SU-DHL-6 (cell line): Measurements from ENCODE around the gene TBC1D4.

Experiments
- EZH2phosphoT487 ChIP-seq: fragments of 200-600 bp; sonication (generic), shearing (Covaris generic); conservative IDR thresholded peaks from 2 replicates; pipeline ENCODE4 v1.6.1; 2018; ENCODE audit warnings: mild to moderate bottlenecking, antibody characterized with exemption, low read length, moderate library complexity, mixed read lengths
- TF ChIP-seq, protein P1 (sequence below): fragments of 200-600 bp; sonication (generic); IDR thresholded peaks from one replicate; pipeline ENCODE4 v1.5.1; 2017; ENCODE audit warnings: antibody characterized with exemption, mild to moderate bottlenecking, low read length, moderate library complexity; ENCODE audit not compliant: insufficient read depth, poor library complexity, severe bottlenecking

DNA sequence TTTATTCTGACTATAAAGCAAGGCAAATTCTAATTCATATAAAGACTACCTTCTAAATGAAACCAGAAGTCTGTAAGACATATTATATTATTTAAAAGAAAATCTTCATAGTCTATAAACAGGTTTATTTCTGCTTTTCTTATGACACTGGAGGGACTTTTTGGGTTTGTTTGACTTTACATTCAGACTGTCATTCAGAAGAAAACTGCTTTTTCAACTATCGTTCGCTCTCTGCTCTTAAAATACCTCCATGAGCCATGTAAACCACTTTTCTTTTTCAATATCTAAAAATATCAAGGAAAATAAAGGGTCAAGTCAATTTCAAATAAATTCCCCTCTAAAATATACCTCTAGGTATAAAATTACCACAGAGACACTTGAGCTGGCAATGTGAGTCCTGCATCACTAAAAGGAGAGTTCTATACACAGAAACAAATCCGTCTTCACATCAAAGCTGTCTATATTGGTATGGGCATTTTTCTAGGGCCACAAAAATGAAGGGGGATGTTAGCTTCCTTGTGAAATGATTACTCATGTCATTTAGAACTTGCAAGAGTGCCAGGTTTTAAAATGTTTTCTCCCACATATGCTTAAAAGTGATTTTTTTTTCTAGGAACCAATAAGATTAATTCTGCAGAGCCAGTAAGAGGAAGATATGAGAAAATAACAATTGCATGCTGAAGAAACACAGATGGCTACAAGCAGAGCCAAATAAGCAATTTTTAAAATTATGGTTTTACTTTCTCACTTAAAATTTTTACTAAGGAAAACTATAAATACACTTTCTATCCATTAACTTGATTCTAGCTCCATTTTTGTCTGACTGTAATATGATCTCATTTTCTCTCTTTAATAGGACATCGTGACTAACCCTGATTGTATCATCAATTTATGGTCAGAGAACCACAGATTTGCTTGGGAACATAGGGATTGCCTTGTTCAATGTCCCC lies 181.8 kb downstream of the TBC1D4 start:
- TF ChIP-seq, protein P1, sequence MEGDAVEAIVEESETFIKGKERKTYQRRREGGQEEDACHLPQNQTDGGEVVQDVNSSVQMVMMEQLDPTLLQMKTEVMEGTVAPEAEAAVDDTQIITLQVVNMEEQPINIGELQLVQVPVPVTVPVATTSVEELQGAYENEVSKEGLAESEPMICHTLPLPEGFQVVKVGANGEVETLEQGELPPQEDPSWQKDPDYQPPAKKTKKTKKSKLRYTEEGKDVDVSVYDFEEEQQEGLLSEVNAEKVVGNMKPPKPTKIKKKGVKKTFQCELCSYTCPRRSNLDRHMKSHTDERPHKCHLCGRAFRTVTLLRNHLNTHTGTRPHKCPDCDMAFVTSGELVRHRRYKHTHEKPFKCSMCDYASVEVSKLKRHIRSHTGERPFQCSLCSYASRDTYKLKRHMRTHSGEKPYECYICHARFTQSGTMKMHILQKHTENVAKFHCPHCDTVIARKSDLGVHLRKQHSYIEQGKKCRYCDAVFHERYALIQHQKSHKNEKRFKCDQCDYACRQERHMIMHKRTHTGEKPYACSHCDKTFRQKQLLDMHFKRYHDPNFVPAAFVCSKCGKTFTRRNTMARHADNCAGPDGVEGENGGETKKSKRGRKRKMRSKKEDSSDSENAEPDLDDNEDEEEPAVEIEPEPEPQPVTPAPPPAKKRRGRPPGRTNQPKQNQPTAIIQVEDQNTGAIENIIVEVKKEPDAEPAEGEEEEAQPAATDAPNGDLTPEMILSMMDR: no peak
- TF ChIP-seq EZH2phosphoT487: no peak
